SJSA1 (cell line): ENCODE data around the gene WDR77. TPM values are rescaled to one million over a fixed set of nuclear protein-coding genes. Genes with fewer than 3 reads are reported as not detected.
A peak's percentile ranks its signal among the peaks of the same experiment; 100 is the strongest.

Experiments used
- DNase-seq, 2 experiments: peaks; one replicate each; pipeline ENCODE4 v3.0.0-alpha.2; 2015 to 2020; ENCODE audit warnings: low spot score in 2 of 2, low read depth in 1 of 2
- H3K27ac ChIP-seq: fragments of 250-450 bp; sonication (Bioruptor Pico); 2 replicates; pipeline ENCODE4 v1.5.1; 2020; ENCODE audit warnings: mild to moderate bottlenecking, moderate library complexity
- H3K27me3 ChIP-seq: fragments of 250-450 bp; sonication (Bioruptor Pico); replicated peaks from 2 replicates; pipeline ENCODE4 v1.5.1; 2020; ENCODE audit warnings: mild to moderate bottlenecking, moderate library complexity
- H3K36me3 ChIP-seq: fragments of 250-450 bp; sonication (Bioruptor Pico); 2 replicates; pipeline ENCODE4 v1.5.1; 2020; ENCODE audit warnings: mild to moderate bottlenecking
- H3K4me1 ChIP-seq: fragments of 250-450 bp; sonication (Bioruptor Pico); replicated peaks from 2 replicates; pipeline ENCODE4 v1.6.1; 2021; ENCODE audit warnings: mild to moderate bottlenecking
- H3K4me3 ChIP-seq: fragments of 250-450 bp; sonication (Bioruptor Pico); 2 replicates; pipeline ENCODE4 v1.5.1; 2020; ENCODE audit warnings: mild to moderate bottlenecking
- H3K9me3 ChIP-seq: fragments of 250-450 bp; sonication (Bioruptor Pico); replicated peaks from 2 replicates; pipeline ENCODE4 v1.5.1; 2020; ENCODE audit warnings: mild to moderate bottlenecking
- total RNA-seq: library from RNA; depleted of rRNA; stranded (reverse); fragments of >200 nt; shearing (Covaris generic); gene quantifications from 2 replicates; pipeline ENCODE4 v1.2.3, GENCODE V29; 2014; rRNA removed

Gene WDR77
- total RNA-seq, 1 experiment from 2014 or later = 50.4 TPM

DNA sequence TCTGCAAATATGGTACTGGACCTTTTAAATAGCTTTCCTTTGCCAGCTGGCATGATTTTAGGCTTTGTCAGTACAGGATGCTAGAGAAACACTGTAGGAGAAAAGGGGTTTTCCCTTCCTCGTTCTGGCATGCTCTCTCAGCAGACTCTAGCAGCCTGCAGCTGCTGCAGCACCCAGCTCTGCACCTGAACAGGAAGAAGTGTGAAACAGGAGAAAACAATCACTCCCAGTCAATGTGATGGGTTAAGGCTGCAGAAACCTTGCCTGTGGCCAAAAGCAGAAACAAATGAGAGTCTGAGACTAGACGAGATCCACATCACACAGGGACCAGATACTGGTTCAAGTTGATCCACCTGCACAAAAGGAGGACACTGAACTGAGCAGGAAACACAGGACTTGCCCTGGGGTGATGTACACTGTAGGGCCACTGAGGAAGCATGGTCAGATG is 42.7 kb downstream of the WDR77 start:
- H3K4me3 ChIP-seq = no peak overlapping the region
- no peaks in the 10 kb centered on the region for H3K9me3 ChIP-seq
- no peaks in the 10 kb centered on the region for H3K4me1 ChIP-seq
- no peak for DNase-seq
- H3K27me3 ChIP-seq = peaks cover 29% of the 10 kb centered on the region; the same call in 1 of the 2 replicates
- no peaks in the 10 kb centered on the region for H3K36me3 ChIP-seq
- H3K27ac ChIP-seq = no peak overlapping the region

GRCh38 chr1:111404588-111404987 is 44.5 kb downstream of the WDR77 start:
- no peak overlapping the region for H3K27ac ChIP-seq
- DNase-seq = no peak
- no peaks in the 10 kb centered on the region for H3K36me3 ChIP-seq
- H3K27me3 ChIP-seq = peaks cover 25% of the 10 kb centered on the region; the same call in 1 of the 2 replicates
- no peak overlapping the region for H3K4me3 ChIP-seq
- H3K9me3 ChIP-seq = no peaks in the 10 kb centered on the region
- H3K4me1 ChIP-seq = no peaks in the 10 kb centered on the region

DNA sequence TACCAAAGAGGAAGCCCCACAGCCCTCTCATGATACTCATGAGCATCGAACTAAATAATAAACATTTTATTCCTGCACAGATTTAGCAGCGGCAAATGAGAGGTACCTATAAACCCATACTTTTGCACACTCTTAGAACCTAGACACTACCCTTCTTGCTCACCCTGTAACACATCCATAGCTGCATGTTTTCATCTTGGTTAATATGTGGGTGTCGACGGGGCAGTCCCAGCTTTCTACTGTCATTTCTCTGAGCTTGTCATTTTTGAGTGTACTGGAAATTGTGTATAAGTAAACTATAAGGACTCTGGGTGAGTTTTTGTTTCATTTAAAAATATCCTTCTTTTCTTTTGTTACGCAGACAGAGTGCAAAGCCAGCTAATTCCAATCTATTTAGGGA is 47.0 kb downstream of the WDR77 start:
- Histone ChIP-seq H3K4me3 (no peak overlapping the region), H3K4me1 (no peaks in the 10 kb centered on the region), H3K9me3 (no peaks in the 10 kb centered on the region), H3K36me3 (no peaks in the 10 kb centered on the region), H3K27ac (no peak overlapping the region), H3K27me3 (peaks cover 20% of the 10 kb centered on the region; the same call in 1 of the 2 replicates)
- DNase-seq = no peak

DNA sequence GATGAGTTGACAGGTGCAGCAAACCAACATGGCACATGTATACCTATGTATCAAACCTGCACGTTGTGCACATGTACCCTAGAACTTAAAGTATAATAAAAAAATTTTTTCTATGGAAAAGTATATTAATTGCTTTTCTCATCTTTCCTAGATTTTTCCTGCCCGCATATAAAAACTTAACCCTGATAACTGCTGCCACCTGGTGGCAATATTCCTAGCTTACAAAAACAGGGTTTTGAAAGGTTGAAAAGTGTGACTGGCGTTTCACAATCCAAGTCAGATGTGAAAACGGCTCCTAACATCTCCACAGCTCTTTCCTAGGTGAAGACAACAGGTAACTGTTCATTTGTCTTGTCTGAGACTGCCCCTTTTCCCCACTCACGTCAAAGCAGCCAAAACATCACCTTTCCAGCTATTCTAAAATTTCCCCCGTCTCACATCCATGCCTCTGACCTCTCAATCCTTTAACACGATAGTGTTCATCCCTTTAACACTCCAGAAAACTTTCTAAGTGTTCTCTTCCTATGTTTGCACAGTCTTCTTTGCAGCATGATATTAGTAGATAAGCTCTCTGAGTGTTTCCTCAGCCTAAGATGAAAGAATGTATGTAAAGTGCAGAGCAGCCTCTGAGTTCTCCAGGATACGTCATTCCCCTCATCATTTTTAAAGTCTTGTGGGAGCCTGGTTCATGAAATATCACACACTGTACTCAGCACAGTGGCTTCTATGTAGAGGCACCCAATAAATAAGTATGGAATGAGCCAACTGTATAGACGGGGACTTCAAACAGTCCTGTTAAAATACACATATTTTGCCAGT is 49.1 kb downstream of the WDR77 start:
- Histone ChIP-seq H3K4me3 (no peak overlapping the region), H3K36me3 (no peaks in the 10 kb centered on the region)

GRCh38 chr1:111392460-111392945 is 56.6 kb downstream of the WDR77 start:
- no peak for DNase-seq
- H3K4me3 ChIP-seq = no peak overlapping the region
- no peaks in the 10 kb centered on the region for H3K4me1 ChIP-seq
- H3K36me3 ChIP-seq = no peaks in the 10 kb centered on the region
- H3K9me3 ChIP-seq = no peaks in the 10 kb centered on the region; the same call in 1 of the 2 replicates
- no peak overlapping the region for H3K27ac ChIP-seq
- H3K27me3 ChIP-seq = peaks cover 2% of the 10 kb centered on the region; the same call in 1 of the 2 replicates

More for the DNA sequence above, 49.1 kb downstream of the WDR77 start:
- DNase-seq = peak in 1 of 2 experiments; percentile 33
- Histone ChIP-seq H3K27ac (no peak overlapping the region), H3K4me1 (no peaks in the 10 kb centered on the region), H3K27me3 (peaks cover 10% of the 10 kb centered on the region; the same call in 1 of the 2 replicates), H3K9me3 (no peaks in the 10 kb centered on the region)

DNA sequence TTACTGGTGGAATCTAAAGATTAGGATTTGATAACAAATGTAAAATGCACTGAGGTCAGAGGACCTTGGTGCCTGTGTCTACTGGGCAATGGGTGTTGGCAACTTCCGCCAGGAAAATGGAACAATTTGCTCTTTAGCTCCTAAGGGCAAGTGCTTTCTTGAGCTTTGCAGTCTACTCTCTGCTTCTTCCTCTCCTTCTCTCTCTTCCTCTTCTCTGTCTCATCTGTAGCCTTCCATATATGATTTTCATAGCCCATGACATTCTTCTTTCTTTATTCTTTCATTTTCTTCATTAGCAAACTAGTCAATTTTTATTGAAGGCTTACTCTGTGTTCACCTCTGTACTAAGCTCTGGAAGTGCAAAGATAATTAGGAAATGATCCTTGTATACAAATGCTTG is 57.0 kb downstream of the WDR77 start:
- Histone ChIP-seq H3K4me3 (no peak overlapping the region), H3K9me3 (no peaks in the 10 kb centered on the region; the same call in 1 of the 2 replicates), H3K27me3 (peaks cover 2% of the 10 kb centered on the region), H3K36me3 (no peaks in the 10 kb centered on the region), H3K4me1 (no peaks in the 10 kb centered on the region), H3K27ac (no peak overlapping the region)
- DNase-seq = no peak

Other genes with a start within 250 kb of the WDR77 start
- gene DENND2D, start 248.6 kb downstream of the WDR77 start, total RNA-seq = not detected in 2 replicates
- gene CHI3L2, start 221.5 kb downstream of the WDR77 start, total RNA-seq = not detected in 2 replicates
- gene CHIA, start 158.4 kb downstream of the WDR77 start, total RNA-seq = not detected in 2 replicates
- gene OVGP1, start 21.5 kb downstream of the WDR77 start, total RNA-seq = 0.06 and 0.18 TPM in 2 replicates
- 432 and 553 TPM in 2 replicates for gene ATP5PB, start 208 bp upstream of the WDR77 start, total RNA-seq
- not detected in 2 replicates for gene C1orf162, start 24.7 kb upstream of the WDR77 start, total RNA-seq
- not detected in 2 replicates for gene ADORA3, start 54.4 kb upstream of the WDR77 start, total RNA-seq
- not detected in 2 replicates for gene TMIGD3, start 54.4 kb upstream of the WDR77 start, total RNA-seq
- gene RAP1A, start 170.5 kb upstream of the WDR77 start, total RNA-seq = 42.6 and 48.5 TPM in 2 replicates